Neural cell (in vitro differentiated cells): ENCODE measurements around the gene TTC13. TPM values are rescaled to one million over a fixed set of nuclear protein-coding genes. Genes with fewer than 3 reads are reported as not detected.

Source experiments
- H2AFZ ChIP-seq: fragments of 200-600, 300-800 bp; sonication (generic), shearing (Covaris generic); 2 replicates; pipeline ENCODE4 v1.6.0; 2014; ENCODE audit warnings: low read depth, mild to moderate bottlenecking, antibody characterized with exemption, low read length, moderate library complexity
- H3F3A ChIP-seq: fragments of 200-600 bp; shearing (Covaris generic); 2 replicates; pipeline ENCODE4 v1.6.1; 2016; ENCODE audit warnings: mild to moderate bottlenecking, moderate library complexity, mixed read lengths, antibody characterized with exemption, low read length; ENCODE audit not compliant: insufficient read depth, poor library complexity, severe bottlenecking
- H3K27ac ChIP-seq: fragments of 200-600, 300-800 bp; sonication (generic), shearing (Covaris generic); 2 replicates; pipeline ENCODE4 v1.5.1; 2014; ENCODE audit warnings: mild to moderate bottlenecking, low read length, moderate library complexity
- H3K27me3 ChIP-seq: fragments of 300-800, 200-600 bp; sonication (generic), shearing (Covaris generic); 2 replicates; pipeline ENCODE4 v1.6.0; 2014; ENCODE audit warnings: mild to moderate bottlenecking, low read depth, low read length, moderate library complexity; ENCODE audit not compliant: insufficient read depth
- H3K36me3 ChIP-seq: fragments of 300-800, 200-600 bp; sonication (generic), shearing (Covaris generic); 2 replicates; pipeline ENCODE4 v1.5.1; 2014; ENCODE audit warnings: mild to moderate bottlenecking, antibody characterized with exemption, low read length, moderate library complexity; ENCODE audit not compliant: insufficient read depth
- H3K4me2 ChIP-seq: fragments of 300-800, 200-600 bp; sonication (generic), shearing (Covaris generic); 2 replicates; pipeline ENCODE4 v1.6.0; 2014; ENCODE audit warnings: mild to moderate bottlenecking, low read length
- H3K4me3 ChIP-seq: fragments of 300-800, 200-600 bp; sonication (generic), shearing (Covaris generic); 2 replicates; pipeline ENCODE4 v1.5.1; 2014; ENCODE audit warnings: mild to moderate bottlenecking, low read length, moderate library complexity
- H3K79me2 ChIP-seq: fragments of 200-600 bp; shearing (Covaris generic); replicated peaks from 2 replicates; pipeline ENCODE4 v1.6.0; 2014; ENCODE audit warnings: mild to moderate bottlenecking, low read length, moderate library complexity; ENCODE audit not compliant: insufficient read depth
- H3K9ac ChIP-seq: fragments of 300-800, 200-600 bp; sonication (generic), shearing (Covaris generic); 2 replicates; pipeline ENCODE4 v1.6.1; 2016; ENCODE audit warnings: mild to moderate bottlenecking, low read length, mixed read lengths
- H3K9me2 ChIP-seq: fragments of 200-600 bp; shearing (Covaris generic); 2 replicates; pipeline ENCODE4 v1.6.1; 2016; ENCODE audit warnings: mild to moderate bottlenecking, low read length, mixed read lengths; ENCODE audit not compliant: insufficient read depth
- H3K9me3 ChIP-seq: fragments of 200-600, 300-800 bp; sonication (generic), shearing (Covaris generic); 2 replicates; pipeline ENCODE4 v1.6.1; 2016; ENCODE audit warnings: mild to moderate bottlenecking, mixed run types, low read length, moderate library complexity, mixed read lengths
- H4K20me1 ChIP-seq: fragments of 200-600 bp; shearing (Covaris generic); 2 replicates; pipeline ENCODE4 v1.6.1; 2016; ENCODE audit warnings: mild to moderate bottlenecking, mixed run types; ENCODE audit not compliant: insufficient read depth
- EP300 ChIP-seq: fragments of 450-650 bp; conservative IDR thresholded peaks from 2 replicates; pipeline ENCODE4 v1.6.1; 2014; ENCODE audit warnings: antibody characterized with exemption, mild to moderate bottlenecking, moderate library complexity; ENCODE audit not compliant: poor library complexity, severe bottlenecking
- EZH2 ChIP-seq: fragments of 200-600, 300-800 bp; shearing (Covaris generic), sonication (generic); IDR thresholded peaks from 2 replicates; pipeline ENCODE4 v1.6.1; 2014; ENCODE audit warnings: antibody characterized with exemption, low read length, borderline replicate concordance, mild to moderate bottlenecking; ENCODE audit not compliant: insufficient read depth, poor library complexity, severe bottlenecking
- MXI1 ChIP-seq: fragments of 450-650 bp; conservative IDR thresholded peaks from 2 replicates; pipeline ENCODE4 v1.6.1; 2014; ENCODE audit warnings: antibody characterized with exemption, mild to moderate bottlenecking; ENCODE audit not compliant: poor library complexity, severe bottlenecking
- POLR2AphosphoS5 ChIP-seq: IDR thresholded peaks from 2 replicates; pipeline ENCODE4 v1.6.1; 2012
- RAD21 ChIP-seq: fragments of 450-650 bp; conservative IDR thresholded peaks from 2 replicates; pipeline ENCODE4 v1.6.1; 2014; ENCODE audit warnings: antibody characterized with exemption, mild to moderate bottlenecking, moderate library complexity
- SMC3 ChIP-seq: fragments of 450-650 bp; conservative IDR thresholded peaks from 2 replicates; pipeline ENCODE4 v1.6.1; 2014; ENCODE audit warnings: antibody characterized with exemption, mild to moderate bottlenecking, moderate library complexity; ENCODE audit not compliant: poor library complexity
- TAF1 ChIP-seq: IDR thresholded peaks from 2 replicates; pipeline ENCODE4 v1.6.1; 2012; ENCODE audit warnings: low read depth
- polyA plus RNA-seq: library from polyadenylated mRNA; depleted of rRNA; stranded (reverse); fragments of >200 nt; gene quantifications from 2 replicates; pipeline ENCODE4 v1.2.3, GENCODE V29; 2014
- TF ChIP-seq, protein P1 (sequence below): IDR thresholded peaks from 2 replicates; pipeline ENCODE4 v1.6.1; 2012; ENCODE audit warnings: borderline replicate concordance
- TF ChIP-seq, protein P2 (sequence below): fragments of 450-650 bp; IDR thresholded peaks from 2 replicates; pipeline ENCODE4 v1.5.1; 2014; ENCODE audit warnings: antibody characterized with exemption, mild to moderate bottlenecking, moderate library complexity; ENCODE audit not compliant: poor library complexity, severe bottlenecking

Gene TTC13
- polyA plus RNA-seq, 1 donor from 2014 or later, result 33.8 TPM

DNA sequence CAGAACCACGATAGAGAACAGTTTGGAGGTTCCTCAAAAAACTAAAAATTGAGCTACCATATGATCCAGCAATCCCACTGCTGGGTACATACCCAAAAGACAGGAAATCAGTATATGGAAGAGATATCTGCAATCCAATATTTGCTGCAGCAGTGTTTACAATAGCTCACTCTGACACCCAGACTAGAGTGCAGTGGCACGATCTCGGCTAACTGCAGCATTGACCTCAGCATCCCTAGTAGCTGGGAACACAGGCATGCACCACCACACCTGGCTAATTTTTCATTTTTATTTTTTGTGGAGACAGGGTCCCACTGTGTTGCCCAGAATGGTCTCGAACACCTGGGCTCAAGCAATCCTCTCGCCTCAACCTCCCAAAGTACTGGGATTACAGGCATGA, 13.1 kb downstream of the TTC13 start:
- H3K9ac ChIP-seq, result no peak overlapping the region
- no peaks in the 10 kb centered on the region for H3K9me3 ChIP-seq
- H3K4me3 ChIP-seq, result no peak overlapping the region
- H3K4me2 ChIP-seq, result no peak overlapping the region
- no peak overlapping the region for H2AFZ ChIP-seq
- H3K27me3 ChIP-seq, result no peaks in the 10 kb centered on the region
- H3K9me2 ChIP-seq, result no peaks in the 10 kb centered on the region
- no peak overlapping the region for H3K27ac ChIP-seq
- H3K36me3 ChIP-seq, result no peaks in the 10 kb centered on the region
- TF ChIP-seq POLR2AphosphoS5 (no peak), EP300 (no peak), TAF1 (no peak), RAD21 (no peak), EZH2 (no peak), MXI1 (no peak), SMC3 (no peak)
- TF ChIP-seq, protein P1, sequence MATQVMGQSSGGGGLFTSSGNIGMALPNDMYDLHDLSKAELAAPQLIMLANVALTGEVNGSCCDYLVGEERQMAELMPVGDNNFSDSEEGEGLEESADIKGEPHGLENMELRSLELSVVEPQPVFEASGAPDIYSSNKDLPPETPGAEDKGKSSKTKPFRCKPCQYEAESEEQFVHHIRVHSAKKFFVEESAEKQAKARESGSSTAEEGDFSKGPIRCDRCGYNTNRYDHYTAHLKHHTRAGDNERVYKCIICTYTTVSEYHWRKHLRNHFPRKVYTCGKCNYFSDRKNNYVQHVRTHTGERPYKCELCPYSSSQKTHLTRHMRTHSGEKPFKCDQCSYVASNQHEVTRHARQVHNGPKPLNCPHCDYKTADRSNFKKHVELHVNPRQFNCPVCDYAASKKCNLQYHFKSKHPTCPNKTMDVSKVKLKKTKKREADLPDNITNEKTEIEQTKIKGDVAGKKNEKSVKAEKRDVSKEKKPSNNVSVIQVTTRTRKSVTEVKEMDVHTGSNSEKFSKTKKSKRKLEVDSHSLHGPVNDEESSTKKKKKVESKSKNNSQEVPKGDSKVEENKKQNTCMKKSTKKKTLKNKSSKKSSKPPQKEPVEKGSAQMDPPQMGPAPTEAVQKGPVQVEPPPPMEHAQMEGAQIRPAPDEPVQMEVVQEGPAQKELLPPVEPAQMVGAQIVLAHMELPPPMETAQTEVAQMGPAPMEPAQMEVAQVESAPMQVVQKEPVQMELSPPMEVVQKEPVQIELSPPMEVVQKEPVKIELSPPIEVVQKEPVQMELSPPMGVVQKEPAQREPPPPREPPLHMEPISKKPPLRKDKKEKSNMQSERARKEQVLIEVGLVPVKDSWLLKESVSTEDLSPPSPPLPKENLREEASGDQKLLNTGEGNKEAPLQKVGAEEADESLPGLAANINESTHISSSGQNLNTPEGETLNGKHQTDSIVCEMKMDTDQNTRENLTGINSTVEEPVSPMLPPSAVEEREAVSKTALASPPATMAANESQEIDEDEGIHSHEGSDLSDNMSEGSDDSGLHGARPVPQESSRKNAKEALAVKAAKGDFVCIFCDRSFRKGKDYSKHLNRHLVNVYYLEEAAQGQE, result no peak
- TF ChIP-seq, protein P2, sequence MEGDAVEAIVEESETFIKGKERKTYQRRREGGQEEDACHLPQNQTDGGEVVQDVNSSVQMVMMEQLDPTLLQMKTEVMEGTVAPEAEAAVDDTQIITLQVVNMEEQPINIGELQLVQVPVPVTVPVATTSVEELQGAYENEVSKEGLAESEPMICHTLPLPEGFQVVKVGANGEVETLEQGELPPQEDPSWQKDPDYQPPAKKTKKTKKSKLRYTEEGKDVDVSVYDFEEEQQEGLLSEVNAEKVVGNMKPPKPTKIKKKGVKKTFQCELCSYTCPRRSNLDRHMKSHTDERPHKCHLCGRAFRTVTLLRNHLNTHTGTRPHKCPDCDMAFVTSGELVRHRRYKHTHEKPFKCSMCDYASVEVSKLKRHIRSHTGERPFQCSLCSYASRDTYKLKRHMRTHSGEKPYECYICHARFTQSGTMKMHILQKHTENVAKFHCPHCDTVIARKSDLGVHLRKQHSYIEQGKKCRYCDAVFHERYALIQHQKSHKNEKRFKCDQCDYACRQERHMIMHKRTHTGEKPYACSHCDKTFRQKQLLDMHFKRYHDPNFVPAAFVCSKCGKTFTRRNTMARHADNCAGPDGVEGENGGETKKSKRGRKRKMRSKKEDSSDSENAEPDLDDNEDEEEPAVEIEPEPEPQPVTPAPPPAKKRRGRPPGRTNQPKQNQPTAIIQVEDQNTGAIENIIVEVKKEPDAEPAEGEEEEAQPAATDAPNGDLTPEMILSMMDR, result no peak
- H4K20me1 ChIP-seq, result no peaks in the 10 kb centered on the region
- no peaks in the 10 kb centered on the region for H3K79me2 ChIP-seq
- H3F3A ChIP-seq, result no peaks in the 10 kb centered on the region

DNA sequence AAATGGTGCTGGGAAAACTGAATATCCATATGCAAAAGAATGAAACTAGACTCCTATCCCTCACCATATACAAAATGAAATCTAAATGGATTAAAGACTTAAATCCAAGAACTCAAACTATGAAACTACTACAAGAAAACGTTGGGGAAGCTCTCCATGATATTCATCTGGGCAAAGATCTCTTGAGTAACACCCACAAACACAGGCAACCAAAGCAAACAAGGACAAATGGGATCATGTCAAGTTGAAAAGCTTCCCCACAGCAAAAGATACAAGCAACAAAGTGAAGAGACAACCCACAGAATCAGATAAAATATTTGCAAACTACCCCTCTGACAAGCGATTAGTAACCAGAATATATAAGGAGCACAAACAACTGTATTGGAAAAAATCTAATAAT, 13.8 kb downstream of the TTC13 start:
- no peak overlapping the region for H3K9ac ChIP-seq
- no peaks in the 10 kb centered on the region for H3F3A ChIP-seq
- H2AFZ ChIP-seq, result no peak overlapping the region
- H4K20me1 ChIP-seq, result no peaks in the 10 kb centered on the region
- H3K79me2 ChIP-seq, result no peaks in the 10 kb centered on the region
- no peak overlapping the region for H3K27ac ChIP-seq
- no peak overlapping the region for H3K4me2 ChIP-seq
- no peaks in the 10 kb centered on the region for H3K36me3 ChIP-seq
- H3K9me3 ChIP-seq, result no peaks in the 10 kb centered on the region
- TF ChIP-seq POLR2AphosphoS5, result no peak
- H3K4me3 ChIP-seq, result no peak overlapping the region
- no peaks in the 10 kb centered on the region for H3K27me3 ChIP-seq
- H3K9me2 ChIP-seq, result no peaks in the 10 kb centered on the region

DNA sequence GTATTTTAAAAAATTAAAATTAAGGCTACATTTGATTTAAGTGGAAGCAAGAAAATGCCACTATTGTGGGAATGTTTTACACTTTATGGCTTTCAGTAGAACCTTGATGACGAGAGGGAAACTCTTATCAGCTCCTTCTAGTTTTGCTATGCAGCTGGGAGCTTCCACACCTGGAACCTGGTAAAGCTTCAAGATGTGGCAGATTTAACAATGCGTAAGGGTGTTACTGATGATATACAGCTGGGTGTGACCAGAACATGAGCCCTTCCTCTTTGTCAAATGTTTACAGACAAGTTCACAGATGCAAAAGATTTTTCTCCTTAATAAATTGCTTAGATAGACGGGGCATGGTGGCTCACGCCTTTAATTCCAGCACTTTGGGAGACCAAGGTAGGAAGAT, 20.3 kb downstream of the TTC13 start:
- H3K36me3 ChIP-seq, result no peaks in the 10 kb centered on the region
- H3K27me3 ChIP-seq, result no peaks in the 10 kb centered on the region
- no peak overlapping the region for H3K4me2 ChIP-seq
- no peak overlapping the region for H3K9ac ChIP-seq
- no peaks in the 10 kb centered on the region for H3F3A ChIP-seq
- H4K20me1 ChIP-seq, result no peaks in the 10 kb centered on the region
- no peak overlapping the region for H2AFZ ChIP-seq
- TF ChIP-seq SMC3, result no peak
- TF ChIP-seq EP300, result no peak
- no peak for TF ChIP-seq TAF1
- TF ChIP-seq, protein P1, result no peak
- no peak for TF ChIP-seq RAD21
- TF ChIP-seq, protein P2, result no peak
- TF ChIP-seq EZH2, result no peak
- TF ChIP-seq MXI1, result no peak
- no peak for TF ChIP-seq POLR2AphosphoS5
- no peaks in the 10 kb centered on the region for H3K9me3 ChIP-seq
- H3K27ac ChIP-seq, result no peak overlapping the region
- H3K79me2 ChIP-seq, result no peaks in the 10 kb centered on the region
- no peak overlapping the region for H3K4me3 ChIP-seq
- no peaks in the 10 kb centered on the region for H3K9me2 ChIP-seq
